ENCODE measurements around the gene SLFN12L.

SLFN12L gene

GRCh38 chr17:35428229-35428628, 109.2 kb downstream of the SLFN12L start:
- DNase-seq = no peak

GRCh38 chr17:35423761-35424160, 113.7 kb downstream of the SLFN12L start:
- no peak for DNase-seq
